ENCODE measurements around the gene PLOD3.

PLOD3 gene

GRCh38 chr7:101202603-101202918, 14.8 kb downstream of the PLOD3 start:
- H3K4me2 ChIP-seq (ENCODE audit: low read depth, low read length, poor library complexity, severe bottlenecking), result no peak overlapping the region
- no peak overlapping the region for H2AFZ ChIP-seq (ENCODE audit: low read depth, low read length, severe bottlenecking)
- no peak overlapping the region for H3K9ac ChIP-seq (ENCODE audit: low read length)
- H3K79me2 ChIP-seq (ENCODE audit: insufficient read depth, low read length), result no peaks in the 10 kb centered on the region
- H3F3A ChIP-seq (ENCODE audit: insufficient read depth), result no peaks in the 10 kb centered on the region
- no peaks in the 10 kb centered on the region for H3K27me3 ChIP-seq (ENCODE audit: low read length)
- no peaks in the 10 kb centered on the region for H3K36me3 ChIP-seq (ENCODE audit: low read length)
- H3K9me2 ChIP-seq (replicated peaks; ENCODE audit: insufficient read depth, low read length), result no peaks in the 10 kb centered on the region
- no peak overlapping the region for H3K27ac ChIP-seq (ENCODE audit: low read depth, low read length)
- H3K9me3 ChIP-seq (ENCODE audit: insufficient read depth, low read length), result no peaks in the 10 kb centered on the region
- H4K20me1 ChIP-seq (ENCODE audit: low read depth, low read length), result no peaks in the 10 kb centered on the region
- TF ChIP-seq, protein P1, sequence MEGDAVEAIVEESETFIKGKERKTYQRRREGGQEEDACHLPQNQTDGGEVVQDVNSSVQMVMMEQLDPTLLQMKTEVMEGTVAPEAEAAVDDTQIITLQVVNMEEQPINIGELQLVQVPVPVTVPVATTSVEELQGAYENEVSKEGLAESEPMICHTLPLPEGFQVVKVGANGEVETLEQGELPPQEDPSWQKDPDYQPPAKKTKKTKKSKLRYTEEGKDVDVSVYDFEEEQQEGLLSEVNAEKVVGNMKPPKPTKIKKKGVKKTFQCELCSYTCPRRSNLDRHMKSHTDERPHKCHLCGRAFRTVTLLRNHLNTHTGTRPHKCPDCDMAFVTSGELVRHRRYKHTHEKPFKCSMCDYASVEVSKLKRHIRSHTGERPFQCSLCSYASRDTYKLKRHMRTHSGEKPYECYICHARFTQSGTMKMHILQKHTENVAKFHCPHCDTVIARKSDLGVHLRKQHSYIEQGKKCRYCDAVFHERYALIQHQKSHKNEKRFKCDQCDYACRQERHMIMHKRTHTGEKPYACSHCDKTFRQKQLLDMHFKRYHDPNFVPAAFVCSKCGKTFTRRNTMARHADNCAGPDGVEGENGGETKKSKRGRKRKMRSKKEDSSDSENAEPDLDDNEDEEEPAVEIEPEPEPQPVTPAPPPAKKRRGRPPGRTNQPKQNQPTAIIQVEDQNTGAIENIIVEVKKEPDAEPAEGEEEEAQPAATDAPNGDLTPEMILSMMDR (IDR thresholded peaks at IDR 0.05; ENCODE audit: insufficient read depth, low read length, poor library complexity, severe bottlenecking), result no peak
- TF ChIP-seq EZH2phosphoT487 (conservative IDR thresholded peaks at IDR 0.05; ENCODE audit: low read length), result no peak
- no peak overlapping the region for H3K4me3 ChIP-seq (ENCODE audit: insufficient read depth, low read length, poor library complexity, severe bottlenecking)

DNA sequence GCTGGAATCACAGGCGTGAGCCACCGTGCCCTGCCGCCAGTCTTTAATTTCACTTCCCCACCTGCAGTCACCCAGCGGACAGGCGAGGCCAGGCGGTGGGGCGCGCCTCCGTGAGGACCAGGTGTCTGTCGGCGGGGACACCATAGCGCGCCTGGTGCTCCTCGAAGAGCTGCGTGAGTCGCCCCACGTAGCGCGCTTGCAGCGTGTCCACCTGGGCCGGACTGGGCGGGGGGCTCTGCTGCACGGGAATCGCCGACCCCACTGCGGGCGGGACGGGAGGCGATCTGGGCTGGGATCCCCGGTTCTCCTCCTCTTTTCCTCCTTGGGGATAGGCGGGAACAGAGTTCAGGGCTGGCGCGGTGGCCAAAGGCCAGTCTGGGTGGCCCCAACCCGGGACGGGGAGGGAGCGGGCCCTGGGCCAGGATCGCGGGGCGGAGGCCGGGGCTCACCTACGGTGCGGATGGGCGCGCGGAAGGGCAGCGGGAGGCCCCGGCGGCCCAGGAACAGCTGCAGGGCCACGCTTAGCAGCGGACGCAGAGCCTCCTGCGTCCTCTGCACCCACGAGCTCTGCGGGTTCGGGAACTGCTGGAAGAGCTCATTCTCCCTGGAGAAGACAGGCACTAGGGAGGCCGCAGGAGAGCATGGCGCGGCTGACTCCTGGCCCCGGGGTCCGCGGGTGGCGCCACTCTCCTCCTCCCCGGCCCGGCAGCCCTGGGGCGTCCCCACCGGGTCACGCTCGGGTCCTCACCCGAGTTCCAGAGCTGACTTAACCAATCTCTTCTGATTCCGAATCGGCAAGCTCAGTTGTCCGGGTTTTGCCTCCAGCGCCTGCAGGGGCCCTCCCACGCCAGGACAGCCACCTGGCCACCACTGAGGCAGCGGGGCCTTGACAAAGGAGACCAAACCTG, 15.4 kb downstream of the PLOD3 start:
- H3K9me2 ChIP-seq (replicated peaks; ENCODE audit: insufficient read depth, low read length), result no peaks in the 10 kb centered on the region
- no peaks in the 10 kb centered on the region for H3K9me3 ChIP-seq (ENCODE audit: insufficient read depth, low read length)
- H3K79me2 ChIP-seq (ENCODE audit: insufficient read depth, low read length), result no peaks in the 10 kb centered on the region
- H3K27ac ChIP-seq (ENCODE audit: low read depth, low read length), result no peak overlapping the region
- H3K27me3 ChIP-seq (ENCODE audit: low read length), result no peaks in the 10 kb centered on the region
- no peaks in the 10 kb centered on the region for H4K20me1 ChIP-seq (ENCODE audit: low read depth, low read length)
- no peak for TF ChIP-seq EZH2phosphoT487 (conservative IDR thresholded peaks at IDR 0.05; ENCODE audit: low read length)
- TF ChIP-seq, protein P1 (IDR thresholded peaks at IDR 0.05; ENCODE audit: insufficient read depth, low read length, poor library complexity, severe bottlenecking), result no peak
- H3K36me3 ChIP-seq (ENCODE audit: low read length), result no peaks in the 10 kb centered on the region
- no peak overlapping the region for H3K4me2 ChIP-seq (ENCODE audit: low read depth, low read length, poor library complexity, severe bottlenecking)
- no peak overlapping the region for H3K9ac ChIP-seq (ENCODE audit: low read length)
- no peak overlapping the region for H2AFZ ChIP-seq (ENCODE audit: low read depth, low read length, severe bottlenecking)
- H3K4me3 ChIP-seq (ENCODE audit: insufficient read depth, low read length, poor library complexity, severe bottlenecking), result no peak overlapping the region
- no peaks in the 10 kb centered on the region for H3F3A ChIP-seq (ENCODE audit: insufficient read depth)

DNA sequence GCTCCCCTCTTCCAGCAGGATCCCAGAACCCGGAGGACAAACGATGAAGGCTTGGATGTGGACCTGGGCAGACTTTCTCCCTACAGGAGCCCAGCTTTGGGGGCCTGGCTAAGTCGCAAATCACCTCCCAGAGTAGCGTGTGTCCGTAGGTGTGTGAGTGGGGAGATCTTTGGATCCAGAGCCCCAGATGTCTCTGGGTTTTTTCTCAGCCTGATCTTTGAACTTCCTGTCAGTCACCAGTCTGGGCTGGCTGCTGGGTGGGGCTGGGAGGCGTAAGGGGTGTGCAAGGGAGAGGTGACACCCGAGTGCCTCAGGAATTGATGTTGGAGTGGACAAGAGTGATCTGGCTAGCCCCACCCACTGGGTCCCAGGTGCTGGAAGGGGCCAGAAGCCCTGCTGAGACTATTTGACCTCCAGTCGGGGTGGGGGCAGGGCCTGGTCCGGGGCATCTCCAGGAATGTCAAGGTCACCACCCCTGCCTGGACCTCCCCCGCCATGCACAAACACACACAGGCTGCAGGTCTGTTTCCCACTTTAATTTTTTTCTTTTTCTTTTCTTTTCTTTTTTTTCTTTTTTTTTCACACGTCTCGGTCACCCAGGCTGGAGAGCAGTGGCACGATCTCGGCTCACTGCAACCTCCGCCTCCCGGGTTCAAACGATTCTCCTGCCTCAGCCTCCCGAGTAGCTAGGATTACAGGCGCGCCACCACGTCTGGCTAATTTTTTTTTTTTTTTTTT, 16.4 kb downstream of the PLOD3 start, which contains the start of gene MOGAT3:
Gene MOGAT3, minus strand, starts transcription at position 175 of the 738 bp plus-strand sequence. CDS start 182 bp downstream, outside the sequence.
- no peak within 1 kb of the TSS for H2AFZ ChIP-seq (ENCODE audit: low read depth, low read length, severe bottlenecking)
- TF ChIP-seq, protein P1 (IDR thresholded peaks at IDR 0.05; ENCODE audit: insufficient read depth, low read length, poor library complexity, severe bottlenecking), result no peak
- TF ChIP-seq EZH2phosphoT487 (conservative IDR thresholded peaks at IDR 0.05; ENCODE audit: low read length), result no peak
- H3K27me3 ChIP-seq (ENCODE audit: low read length), result no peaks in the 10 kb centered on the region
- no peaks in the 10 kb centered on the region for H3F3A ChIP-seq (ENCODE audit: insufficient read depth)
- H3K4me2 ChIP-seq (ENCODE audit: low read depth, low read length, poor library complexity, severe bottlenecking), result no peak within 1 kb of the TSS
- H3K27ac ChIP-seq (ENCODE audit: low read depth, low read length), result no peak within 1 kb of the TSS
- no peaks in the 10 kb centered on the region for H3K36me3 ChIP-seq (ENCODE audit: low read length)
- H3K9me3 ChIP-seq (ENCODE audit: insufficient read depth, low read length), result no peaks in the 10 kb centered on the region
- no peak within 1 kb of the TSS for H3K4me3 ChIP-seq (ENCODE audit: insufficient read depth, low read length, poor library complexity, severe bottlenecking)
- H4K20me1 ChIP-seq (ENCODE audit: low read depth, low read length), result no peaks in the 10 kb centered on the region
- no peaks in the 10 kb centered on the region for H3K9me2 ChIP-seq (replicated peaks; ENCODE audit: insufficient read depth, low read length)
- H3K79me2 ChIP-seq (ENCODE audit: insufficient read depth, low read length), result no peaks in the 10 kb centered on the region
- no peak within 1 kb of the TSS for H3K9ac ChIP-seq (ENCODE audit: low read length)

All from SU-DHL-6 (cell line).